Activated CD4-positive, alpha-beta memory T cell treated with anti-CD3 and anti-CD28 coated beads for 36 hours (primary cell): ENCODE results near the gene TRIM54. TPM values are rescaled to one million over a fixed set of nuclear protein-coding genes. Genes with fewer than 3 reads are reported as not detected.

Source experiments
- CTCF ChIA-PET: fragments of 350-600 bp; sonication (Branson Sonifier 250); formaldehyde crosslinking; loops from one replicate; lab custom pipeline; 2021; ENCODE audit warnings: antibody characterized with exemption, inconsistent platforms; lab: Charles Lee
- POLR2A ChIA-PET: fragments of 350-600 bp; sonication (Branson Sonifier 250); formaldehyde crosslinking; loops from one replicate; lab custom pipeline; 2021; ENCODE audit warnings: antibody characterized with exemption; lab: Charles Lee
- DNase-seq: peaks from one replicate; pipeline ENCODE4 v3.0.0-alpha.2; 2020
- H3K27ac Mint-ChIP-seq: one replicate; pipeline ENCODE4 v1.8.0; 2021; ENCODE audit warnings: mixed read lengths
- H3K27me3 Mint-ChIP-seq: one replicate; pipeline ENCODE4 v1.8.0; 2021; ENCODE audit warnings: mixed read lengths
- H3K36me3 Mint-ChIP-seq: one replicate; pipeline ENCODE4 v1.8.0; 2021; ENCODE audit warnings: mixed read lengths
- H3K4me1 Mint-ChIP-seq: one replicate; pipeline ENCODE4 v1.8.0; 2021; ENCODE audit warnings: low read depth, mixed read lengths
- H3K4me3 Mint-ChIP-seq: one replicate; pipeline ENCODE4 v1.8.0; 2021; ENCODE audit warnings: mild to moderate bottlenecking, mixed read lengths
- H3K9me3 Mint-ChIP-seq: one replicate; pipeline ENCODE4 v1.8.0; 2021; ENCODE audit warnings: mixed read lengths
- intact Hi-C: fragments of 100-400 bp; cut with micrococcal nuclease; formaldehyde crosslinking; loops from one replicate; pipeline ENCODE4 v1.15.1; 2023
- total RNA-seq, 2 experiments: library from RNA; stranded (reverse); gene quantifications; one replicate each; pipeline ENCODE4 v1.2.3, GENCODE V29; 2021

TRIM54 gene
- total RNA-seq, result not detected

- ChIA-PET POLR2A (interaction anchor here (1.7 kb wide), 1 partner anchor 21 kb away, joined by 5 read pairs; no protein-coding TSS in a partner anchor), CTCF (interaction anchor here (1.3 to 7.5 kb wide), 9 partner anchors 10 to 320 kb away, joined by 5 to 94 read pairs (median 45); partner anchors contain the start of genes KHK and SLC30A3)
- peaks cover 2% of the 10 kb centered on the region for H3K4me1 Mint-ChIP-seq
- no peak for DNase-seq
- peaks cover 20% of the 10 kb centered on the region for H3K27me3 Mint-ChIP-seq
- H3K4me3 Mint-ChIP-seq, result no peak within 1 kb of the TSS
- intact Hi-C loops, result loop anchor here (2.0 kb wide), 2 partner anchors 19 to 321 kb away; partner anchors contain the start of gene SLC30A3
- H3K9me3 Mint-ChIP-seq, result no peaks in the 10 kb centered on the region
- no peak within 1 kb of the TSS for H3K27ac Mint-ChIP-seq
- no peaks in the 10 kb centered on the region for H3K36me3 Mint-ChIP-seq
Observed at GRCh38 chr2:27281855-27282559, at the start of gene TRIM54. TSS of gene TRIM54 (plus strand) at chr2:27282429. CDS start at chr2:27282732, 303 bp downstream.

- CTCF ChIA-PET, result no interaction called here
- no peak for DNase-seq
- Mint-ChIP-seq H3K36me3 (peaks cover 61% of the 10 kb centered on the region), H3K27me3 (no peaks in the 10 kb centered on the region), H3K4me3 (no peak overlapping the region), H3K9me3 (no peaks in the 10 kb centered on the region), H3K4me1 (no peaks in the 10 kb centered on the region), H3K27ac (no peak overlapping the region)
- intact Hi-C loops, result no loop called here
- POLR2A ChIA-PET, result no interaction called here
Observed at GRCh38 chr2:27233341-27233740, 48.9 kb upstream of the TRIM54 start.

- Mint-ChIP-seq H3K4me3 (no peak overlapping the region), H3K9me3 (no peaks in the 10 kb centered on the region), H3K27ac (no peak overlapping the region), H3K36me3 (peaks cover 75% of the 10 kb centered on the region), H3K4me1 (no peaks in the 10 kb centered on the region), H3K27me3 (no peaks in the 10 kb centered on the region)
- POLR2A ChIA-PET, result interaction anchor here (1.2 kb wide), 1 partner anchor 10 kb away, joined by 3 read pairs; no protein-coding TSS in a partner anchor
- intact Hi-C loops, result no loop called here
- CTCF ChIA-PET, result interaction anchor here (0.7 to 0.9 kb wide), 3 partner anchors 66 to 149 kb away, joined by 3 read pairs; no protein-coding TSS in a partner anchor
- DNase-seq, result no peak
Observed at GRCh38 chr2:27236136-27236535, 46.1 kb upstream of the TRIM54 start.

GRCh38 chr2:27236626-27237025 lies 45.6 kb upstream of the TRIM54 start:
- H3K27me3 Mint-ChIP-seq, result no peaks in the 10 kb centered on the region
- intact Hi-C loops, result no loop called here
- CTCF ChIA-PET, result interaction anchor here (0.7 to 0.9 kb wide), 2 partner anchors 66 to 149 kb away, joined by 3 read pairs; no protein-coding TSS in a partner anchor
- POLR2A ChIA-PET, result interaction anchor here (1.2 kb wide), 1 partner anchor 10 kb away, joined by 3 read pairs; no protein-coding TSS in a partner anchor
- H3K36me3 Mint-ChIP-seq, result peaks cover 75% of the 10 kb centered on the region
- H3K9me3 Mint-ChIP-seq, result no peaks in the 10 kb centered on the region
- no peak for DNase-seq
- no peak overlapping the region for H3K4me3 Mint-ChIP-seq
- H3K27ac Mint-ChIP-seq, result no peak overlapping the region
- no peaks in the 10 kb centered on the region for H3K4me1 Mint-ChIP-seq

- POLR2A ChIA-PET, result interaction anchor here (1.2 kb wide), 1 partner anchor 11 kb away, joined by 3 read pairs; no protein-coding TSS in a partner anchor
- CTCF ChIA-PET, result interaction anchor here (1.3 kb wide), 1 partner anchor 28 kb away, joined by 4 read pairs; no protein-coding TSS in a partner anchor
- H3K27me3 Mint-ChIP-seq, result no peaks in the 10 kb centered on the region
Observed at GRCh38 chr2:27237341-27237945, 44.8 kb upstream of the TRIM54 start.

GRCh38 chr2:27238976-27239375 lies 43.3 kb upstream of the TRIM54 start:
- H3K27ac Mint-ChIP-seq, result no peak overlapping the region
- H3K9me3 Mint-ChIP-seq, result no peaks in the 10 kb centered on the region
- intact Hi-C loops, result no loop called here
- no peak overlapping the region for H3K4me3 Mint-ChIP-seq
- H3K36me3 Mint-ChIP-seq, result peaks cover 68% of the 10 kb centered on the region
- no peaks in the 10 kb centered on the region for H3K27me3 Mint-ChIP-seq
- ChIA-PET CTCF (no interaction called here), POLR2A (no interaction called here)
- no peaks in the 10 kb centered on the region for H3K4me1 Mint-ChIP-seq
- DNase-seq, result no peak

More at GRCh38 chr2:27237341-27237945, 44.8 kb upstream of the TRIM54 start:
- intact Hi-C loops, result no loop called here
- Mint-ChIP-seq H3K9me3 (no peaks in the 10 kb centered on the region), H3K4me3 (no peak overlapping the region), H3K36me3 (peaks cover 73% of the 10 kb centered on the region), H3K4me1 (no peaks in the 10 kb centered on the region), H3K27ac (no peak overlapping the region)
- DNase-seq, result no peak

- H3K4me1 Mint-ChIP-seq, result no peaks in the 10 kb centered on the region
- peaks cover 59% of the 10 kb centered on the region for H3K36me3 Mint-ChIP-seq
- CTCF ChIA-PET, result interaction anchor here (0.6 to 2.4 kb wide), 3 partner anchors 24 to 63 kb away, joined by 3 to 9 read pairs (median 3); no protein-coding TSS in a partner anchor
- POLR2A ChIA-PET, result interaction anchor here (0.6 kb wide), 1 partner anchor 38 kb away, joined by 3 read pairs; no protein-coding TSS in a partner anchor
- no peak for DNase-seq
- H3K27me3 Mint-ChIP-seq, result no peaks in the 10 kb centered on the region
- no peak overlapping the region for H3K4me3 Mint-ChIP-seq
- H3K9me3 Mint-ChIP-seq, result no peaks in the 10 kb centered on the region
- no peak overlapping the region for H3K27ac Mint-ChIP-seq
- intact Hi-C loops, result no loop called here
Observed at GRCh38 chr2:27240406-27240805, 41.8 kb upstream of the TRIM54 start.

GRCh38 chr2:27241761-27242613 lies 40.2 kb upstream of the TRIM54 start:
- no peak overlapping the region for H3K27ac Mint-ChIP-seq
- H3K36me3 Mint-ChIP-seq, result peaks cover 50% of the 10 kb centered on the region
- ChIA-PET POLR2A (interaction anchor here (1.0 to 1.7 kb wide), 2 partner anchors 10 to 108 kb away, joined by 3 to 4 read pairs; partner anchors contain the start of gene PREB), CTCF (interaction anchor here (1.0 to 2.4 kb wide), 3 partner anchors 22 to 38 kb away, joined by 3 to 9 read pairs (median 4); no protein-coding TSS in a partner anchor)
- intact Hi-C loops, result no loop called here
- no peaks in the 10 kb centered on the region for H3K27me3 Mint-ChIP-seq
- H3K4me3 Mint-ChIP-seq, result no peak overlapping the region
- DNase-seq, result no peak
- no peaks in the 10 kb centered on the region for H3K4me1 Mint-ChIP-seq
- no peaks in the 10 kb centered on the region for H3K9me3 Mint-ChIP-seq

GRCh38 chr2:27242614-27242951 lies 39.6 kb upstream of the TRIM54 start:
- Mint-ChIP-seq H3K9me3 (no peaks in the 10 kb centered on the region), H3K27me3 (no peaks in the 10 kb centered on the region), H3K4me1 (no peaks in the 10 kb centered on the region), H3K4me3 (no peak overlapping the region), H3K27ac (no peak overlapping the region), H3K36me3 (peaks cover 45% of the 10 kb centered on the region)
- ChIA-PET POLR2A (interaction anchor here (1.7 kb wide), 1 partner anchor 11 kb away, joined by 4 read pairs; no protein-coding TSS in a partner anchor), CTCF (interaction anchor here (1.4 to 2.4 kb wide), 2 partner anchors 23 to 37 kb away, joined by 4 to 9 read pairs; no protein-coding TSS in a partner anchor)
- DNase-seq, result no peak
- intact Hi-C loops, result no loop called here

- Mint-ChIP-seq H3K27me3 (peaks cover 1% of the 10 kb centered on the region), H3K9me3 (no peaks in the 10 kb centered on the region), H3K36me3 (peaks cover 37% of the 10 kb centered on the region), H3K27ac (no peak overlapping the region), H3K4me3 (no peak overlapping the region), H3K4me1 (no peaks in the 10 kb centered on the region)
- ChIA-PET POLR2A (no interaction called here), CTCF (interaction anchor here (0.6 to 1.0 kb wide), 2 partner anchors 37 to 1183 kb away, joined by 3 read pairs; no protein-coding TSS in a partner anchor)
- intact Hi-C loops, result no loop called here
- DNase-seq, result no peak
Observed at GRCh38 chr2:27243391-27244130, 38.7 kb upstream of the TRIM54 start.

GRCh38 chr2:27245116-27245515 lies 37.1 kb upstream of the TRIM54 start:
- intact Hi-C loops, result no loop called here
- Mint-ChIP-seq H3K27me3 (peaks cover 1% of the 10 kb centered on the region), H3K9me3 (no peaks in the 10 kb centered on the region), H3K36me3 (peaks cover 26% of the 10 kb centered on the region), H3K27ac (no peak overlapping the region), H3K4me1 (no peaks in the 10 kb centered on the region), H3K4me3 (no peak overlapping the region)
- DNase-seq, result no peak
- ChIA-PET POLR2A (no interaction called here), CTCF (no interaction called here)
